ENCODE data around the gene ACIN1. TPM values are rescaled to one million over a fixed set of nuclear protein-coding genes. Genes with fewer than 3 reads are reported as not detected.

ACIN1 gene
- total and polyA plus RNA-seq, 2 of the 13 experiments (the other 11 are each of a cell fraction or from before 2014, with no cell fraction given) = 165 to 183 TPM

- TF ChIP-seq HIC2 (CRISPR knock-in tag; IDR thresholded peaks at IDR 0.05; ENCODE audit: low read depth) = no peak
- no peak for TF ChIP-seq MYPOP (CRISPR knock-in tag; IDR thresholded peaks at IDR 0.05)
- TF ChIP-seq FOXP1 (IDR thresholded peaks at IDR 0.05) = peak; percentile 63; the same call in 1 of the 2 replicates
- TF ChIP-seq FOXP1 (CRISPR knock-in tag; IDR thresholded peaks at IDR 0.05) = no peak
- no peak for TF ChIP-seq ZMYM4 (CRISPR knock-in tag; IDR thresholded peaks at IDR 0.05)
- no peak for TF ChIP-seq ZNF121 (CRISPR knock-in tag; IDR thresholded peaks at IDR 0.05)
- TF ChIP-seq THAP7 (CRISPR knock-in tag; IDR thresholded peaks at IDR 0.05) = no peak
- TF ChIP-seq ZNF773 (CRISPR knock-in tag; IDR thresholded peaks at IDR 0.05; ENCODE audit: borderline replicate concordance) = 0 out of 2 replicates have a peak, but pooled peaks have one; percentile 20
- no peak; the same call in 1 of the 2 replicates for TF ChIP-seq E2F5 (CRISPR knock-in tag; conservative IDR thresholded peaks at IDR 0.05)
- no peak for TF ChIP-seq ZNF709 (CRISPR knock-in tag; IDR thresholded peaks at IDR 0.05)
- TF ChIP-seq ZNF7 (CRISPR knock-in tag; IDR thresholded peaks at IDR 0.05) = no peak
- no peak for TF ChIP-seq KLF11 (CRISPR knock-in tag; IDR thresholded peaks at IDR 0.05)
- TF ChIP-seq THAP8 (CRISPR knock-in tag; IDR thresholded peaks at IDR 0.05; ENCODE audit: borderline replicate concordance) = no peak
- peak; percentile 94; the same call in 1 of the 2 replicates for TF ChIP-seq NONO (IDR thresholded peaks at IDR 0.05)
- TF ChIP-seq NONO (CRISPR knock-in tag; conservative IDR thresholded peaks at IDR 0.05) = no peak
- no peak for TF ChIP-seq AKAP8 (CRISPR knock-in tag; IDR thresholded peaks at IDR 0.05)
- TF ChIP-seq IRF9 (CRISPR knock-in tag; IDR thresholded peaks at IDR 0.05; ENCODE audit: borderline replicate concordance) = no peak; the same call in 1 of the 2 replicates
- no peak for TF ChIP-seq FOXJ3 (CRISPR knock-in tag; IDR thresholded peaks at IDR 0.05; ENCODE audit: borderline replicate concordance)
- TF ChIP-seq IKZF1 (IDR thresholded peaks at IDR 0.05) = peak; percentile 92; the same call in 1 of the 2 replicates
These were observed 37.8 kb downstream of the ACIN1 start, which contains the start of gene CDH24 (continued) for GRCh38 chr14:23056956-23057756.

Data from HepG2 (cell line).